C4-2B (cell line): Measurements from ENCODE around the gene IL19.

Experiments
- ZFX ChIP-seq: fragments of 450-650 bp; IDR thresholded peaks from 2 replicates; pipeline ENCODE4 v1.6.1; 2017
- TF ChIP-seq, protein P1 (sequence below): fragments of 450-650 bp; conservative IDR thresholded peaks from 2 replicates; pipeline ENCODE4 v1.5.1; 2017; ENCODE audit warnings: mild to moderate bottlenecking

DNA sequence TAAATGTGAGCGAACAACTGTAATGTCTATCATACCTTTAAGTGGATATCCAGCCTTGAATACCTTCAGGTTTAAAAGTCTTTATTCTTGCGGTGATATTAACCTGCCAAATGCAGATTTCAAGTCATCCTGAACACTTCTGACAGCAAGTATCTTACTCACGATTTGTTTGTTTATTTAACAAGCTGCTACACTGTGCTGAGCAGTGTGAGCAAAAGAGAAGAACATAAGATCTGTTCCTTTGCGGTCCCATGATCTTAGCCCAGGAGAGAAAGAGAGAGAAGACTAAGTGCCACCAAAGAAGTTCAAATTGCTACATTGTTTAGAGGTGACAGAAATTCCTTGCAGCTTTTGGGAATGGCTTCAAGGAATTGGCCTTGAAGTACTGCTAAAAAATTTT is 117.1 kb downstream of the IL19 start:
- TF ChIP-seq, protein P1, sequence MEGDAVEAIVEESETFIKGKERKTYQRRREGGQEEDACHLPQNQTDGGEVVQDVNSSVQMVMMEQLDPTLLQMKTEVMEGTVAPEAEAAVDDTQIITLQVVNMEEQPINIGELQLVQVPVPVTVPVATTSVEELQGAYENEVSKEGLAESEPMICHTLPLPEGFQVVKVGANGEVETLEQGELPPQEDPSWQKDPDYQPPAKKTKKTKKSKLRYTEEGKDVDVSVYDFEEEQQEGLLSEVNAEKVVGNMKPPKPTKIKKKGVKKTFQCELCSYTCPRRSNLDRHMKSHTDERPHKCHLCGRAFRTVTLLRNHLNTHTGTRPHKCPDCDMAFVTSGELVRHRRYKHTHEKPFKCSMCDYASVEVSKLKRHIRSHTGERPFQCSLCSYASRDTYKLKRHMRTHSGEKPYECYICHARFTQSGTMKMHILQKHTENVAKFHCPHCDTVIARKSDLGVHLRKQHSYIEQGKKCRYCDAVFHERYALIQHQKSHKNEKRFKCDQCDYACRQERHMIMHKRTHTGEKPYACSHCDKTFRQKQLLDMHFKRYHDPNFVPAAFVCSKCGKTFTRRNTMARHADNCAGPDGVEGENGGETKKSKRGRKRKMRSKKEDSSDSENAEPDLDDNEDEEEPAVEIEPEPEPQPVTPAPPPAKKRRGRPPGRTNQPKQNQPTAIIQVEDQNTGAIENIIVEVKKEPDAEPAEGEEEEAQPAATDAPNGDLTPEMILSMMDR: no peak
- no peak for TF ChIP-seq ZFX
